Measurements from ENCODE around the gene NOTCH1. TPM values are rescaled to one million over a fixed set of nuclear protein-coding genes. Genes with fewer than 3 reads are reported as not detected.

NOTCH1 gene
- total RNA-seq, 2 donors from 2014 or later = 29.6 to 65.3 TPM

DNA sequence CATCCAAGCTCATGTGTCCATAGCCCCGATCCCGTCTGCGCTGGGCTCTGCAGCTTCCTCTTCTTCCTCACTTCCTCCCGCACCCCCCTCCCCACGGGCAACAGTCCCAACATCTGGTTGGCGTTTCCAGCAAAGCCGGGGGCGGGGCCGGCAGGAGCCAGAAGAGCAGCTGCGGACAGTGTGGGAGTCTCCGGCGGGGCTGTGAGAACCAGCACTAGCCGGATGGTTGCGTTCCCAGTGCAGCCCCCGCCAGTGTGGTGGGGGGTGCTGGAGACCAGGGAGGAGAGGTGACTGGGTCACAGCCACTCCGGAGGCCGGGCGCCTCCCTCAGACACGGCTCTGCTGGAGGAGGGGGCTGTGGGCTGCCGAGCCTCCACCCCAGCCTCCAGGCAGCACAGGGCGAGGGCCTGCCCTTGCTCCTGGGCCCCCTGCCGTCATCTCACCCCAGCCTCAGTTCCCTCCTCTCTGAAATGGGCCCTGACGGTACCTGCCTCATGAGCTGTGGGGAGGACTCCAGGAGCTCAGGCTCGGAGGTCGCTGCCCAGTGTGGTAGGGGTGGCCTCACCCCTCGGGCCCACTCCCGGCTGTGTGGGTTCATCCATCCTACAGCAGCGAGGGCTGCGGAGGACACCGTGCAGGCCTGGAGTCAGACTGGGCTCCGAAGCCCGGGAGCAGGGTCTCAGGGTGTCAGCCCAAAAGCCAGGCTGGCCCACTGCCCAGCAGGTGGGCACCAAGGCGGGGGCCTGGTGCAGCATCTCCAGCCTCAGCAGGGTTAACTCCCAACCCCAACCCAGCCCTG, 41.5 kb upstream of the NOTCH1 start:
- intact Hi-C loops (cut with DNase I) = no loop called here
- DNase-seq = peak in 2 of 4 donors; percentile 34 to 66
- TF ChIP-seq POLR2A (IDR thresholded peaks at IDR 0.05) = no peak
- no peak for ATAC-seq
- WGBS, 2 donors = 31 to 54% methylated on average over 11 to 33 of the region's 33 CpGs
- H3K4me3 ChIP-seq = no peak overlapping the region
- H3K9me3 ChIP-seq = no peaks in the 10 kb centered on the region
- H3K27ac ChIP-seq = no peak overlapping the region
- H3K36me3 ChIP-seq (replicated peaks in 1 of 2; ENCODE audit: insufficient read depth in 1 of 2, low read depth in 2 of 2) = no peaks in the 10 kb centered on the region
- H3K27me3 ChIP-seq = no peaks in the 10 kb centered on the region
- peaks cover 24% of the 10 kb centered on the region for H3K4me1 ChIP-seq

DNA sequence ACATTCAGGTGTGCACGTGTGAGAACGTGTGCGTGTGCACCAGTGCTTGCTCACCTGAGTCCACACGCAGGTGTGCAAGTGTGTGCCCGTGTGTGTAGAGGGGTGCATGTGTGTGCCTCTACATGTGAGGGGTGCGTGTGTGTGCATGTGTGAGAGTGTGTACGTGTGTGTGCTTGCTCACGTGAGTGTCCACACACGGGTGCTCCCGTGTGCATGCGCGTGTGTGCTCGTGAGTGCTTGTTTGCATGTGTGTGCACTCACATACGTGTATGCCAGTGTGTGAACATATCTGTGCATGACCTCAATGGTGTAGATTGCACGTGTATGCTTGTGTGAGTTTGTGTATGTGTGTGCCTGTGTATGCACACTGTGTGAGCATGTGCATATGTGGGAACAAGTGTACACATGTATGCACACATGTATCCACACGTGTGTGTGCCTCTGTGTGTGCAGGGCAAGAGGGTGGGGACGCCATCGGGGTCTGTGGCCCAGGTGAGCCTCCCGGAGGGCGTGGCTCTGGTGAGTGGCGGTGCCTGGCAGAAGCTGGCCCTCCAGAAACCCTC, 40.6 kb upstream of the NOTCH1 start:
- no peaks in the 10 kb centered on the region for H3K9me3 ChIP-seq
- no peak overlapping the region for H3K27ac ChIP-seq
- WGBS, 2 donors = 70 to 78% methylated on average over 18 to 21 of the region's 21 CpGs
- no peaks in the 10 kb centered on the region for H3K27me3 ChIP-seq
- no peak for TF ChIP-seq POLR2A (IDR thresholded peaks at IDR 0.05)
- TF ChIP-seq, protein P1, sequence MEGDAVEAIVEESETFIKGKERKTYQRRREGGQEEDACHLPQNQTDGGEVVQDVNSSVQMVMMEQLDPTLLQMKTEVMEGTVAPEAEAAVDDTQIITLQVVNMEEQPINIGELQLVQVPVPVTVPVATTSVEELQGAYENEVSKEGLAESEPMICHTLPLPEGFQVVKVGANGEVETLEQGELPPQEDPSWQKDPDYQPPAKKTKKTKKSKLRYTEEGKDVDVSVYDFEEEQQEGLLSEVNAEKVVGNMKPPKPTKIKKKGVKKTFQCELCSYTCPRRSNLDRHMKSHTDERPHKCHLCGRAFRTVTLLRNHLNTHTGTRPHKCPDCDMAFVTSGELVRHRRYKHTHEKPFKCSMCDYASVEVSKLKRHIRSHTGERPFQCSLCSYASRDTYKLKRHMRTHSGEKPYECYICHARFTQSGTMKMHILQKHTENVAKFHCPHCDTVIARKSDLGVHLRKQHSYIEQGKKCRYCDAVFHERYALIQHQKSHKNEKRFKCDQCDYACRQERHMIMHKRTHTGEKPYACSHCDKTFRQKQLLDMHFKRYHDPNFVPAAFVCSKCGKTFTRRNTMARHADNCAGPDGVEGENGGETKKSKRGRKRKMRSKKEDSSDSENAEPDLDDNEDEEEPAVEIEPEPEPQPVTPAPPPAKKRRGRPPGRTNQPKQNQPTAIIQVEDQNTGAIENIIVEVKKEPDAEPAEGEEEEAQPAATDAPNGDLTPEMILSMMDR (IDR thresholded peaks at IDR 0.05) = no peak
- no peaks in the 10 kb centered on the region for H3K36me3 ChIP-seq (replicated peaks in 1 of 2; ENCODE audit: insufficient read depth in 1 of 2, low read depth in 2 of 2)
- ATAC-seq (no peak), DNase-seq (no peak)
- intact Hi-C loops (cut with DNase I) = no loop called here
- no peak overlapping the region for H3K4me3 ChIP-seq
- H3K4me1 ChIP-seq = peaks cover 24% of the 10 kb centered on the region

DNA sequence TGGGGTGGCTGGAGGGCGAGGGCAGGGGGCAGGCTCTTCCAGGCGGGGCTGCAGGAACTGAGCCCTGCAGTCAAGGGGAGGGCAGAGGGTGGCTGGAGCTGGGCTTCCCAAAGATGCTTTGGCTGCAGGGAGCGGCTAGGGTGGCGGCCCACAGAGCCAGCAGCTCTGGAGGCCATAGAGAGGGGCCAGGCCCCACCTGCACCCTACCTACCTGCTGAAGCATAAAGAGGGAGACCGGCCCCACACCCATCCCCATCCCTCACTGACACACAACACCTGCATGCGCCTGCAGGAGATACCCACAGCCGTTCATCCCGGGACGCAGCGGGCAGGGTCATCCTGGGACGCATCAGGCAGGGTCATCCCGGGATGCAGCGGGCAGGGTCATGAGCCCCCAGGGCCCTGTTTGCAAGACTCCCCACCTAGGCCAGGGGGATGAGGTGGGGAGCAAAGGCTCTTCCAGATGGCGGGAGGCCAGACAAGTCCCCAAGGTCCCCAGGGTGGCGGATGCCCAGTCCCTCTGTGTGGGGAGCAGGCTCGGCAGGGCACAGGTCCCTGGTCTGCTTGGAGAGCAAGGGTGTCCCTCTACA, 39.8 kb upstream of the NOTCH1 start:
- no peak overlapping the region for H3K27ac ChIP-seq
- H3K4me1 ChIP-seq = peaks cover 24% of the 10 kb centered on the region
- H3K27me3 ChIP-seq = no peaks in the 10 kb centered on the region
- 80% methylated on average over 1 to 16 of the region's 16 CpGs for WGBS, 2 donors
- H3K9me3 ChIP-seq = no peaks in the 10 kb centered on the region
- no peaks in the 10 kb centered on the region for H3K36me3 ChIP-seq (replicated peaks in 1 of 2; ENCODE audit: insufficient read depth in 1 of 2, low read depth in 2 of 2)
- ATAC-seq (no peak), DNase-seq (no peak)
- intact Hi-C loops (cut with DNase I) = no loop called here
- TF ChIP-seq, protein P1 (IDR thresholded peaks at IDR 0.05) = no peak
- no peak overlapping the region for H3K4me3 ChIP-seq

DNA sequence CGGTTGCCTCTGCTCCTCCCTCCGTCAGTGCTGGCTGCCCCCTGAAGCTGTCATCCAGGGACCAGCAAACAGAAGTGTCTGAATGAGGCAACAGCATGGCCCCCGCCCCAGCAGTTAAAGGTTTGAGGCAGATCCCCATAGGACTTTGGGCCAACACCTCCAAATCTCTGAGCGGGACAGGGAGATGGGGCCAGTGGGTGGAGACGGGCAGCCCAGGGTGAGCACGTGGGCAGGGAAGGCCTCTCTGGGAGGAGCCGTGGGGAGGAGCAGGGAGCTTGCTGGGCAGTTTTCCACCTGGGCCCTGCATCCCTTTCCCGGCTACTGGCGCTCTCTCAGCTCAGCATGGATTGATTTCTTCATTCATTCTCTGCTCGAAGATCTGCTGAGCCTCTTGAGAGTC, 39.1 kb upstream of the NOTCH1 start:
- TF ChIP-seq, protein P1 (IDR thresholded peaks at IDR 0.05) = no peak
- no peak for TF ChIP-seq POLR2A (IDR thresholded peaks at IDR 0.05)
- H3K27ac ChIP-seq = no peak overlapping the region
- WGBS, 2 donors = 35 to 45% methylated on average over 9 to 10 of the region's 10 CpGs
- no peaks in the 10 kb centered on the region for H3K27me3 ChIP-seq
- intact Hi-C loops (cut with DNase I) = no loop called here
- no peaks in the 10 kb centered on the region for H3K36me3 ChIP-seq (replicated peaks in 1 of 2; ENCODE audit: insufficient read depth in 1 of 2, low read depth in 2 of 2)
- H3K9me3 ChIP-seq = no peaks in the 10 kb centered on the region
- peak in 2 of 4 donors; percentile 42 to 51 for DNase-seq
- peaks cover 24% of the 10 kb centered on the region for H3K4me1 ChIP-seq
- ATAC-seq = no peak
- H3K4me3 ChIP-seq = no peak overlapping the region

DNA sequence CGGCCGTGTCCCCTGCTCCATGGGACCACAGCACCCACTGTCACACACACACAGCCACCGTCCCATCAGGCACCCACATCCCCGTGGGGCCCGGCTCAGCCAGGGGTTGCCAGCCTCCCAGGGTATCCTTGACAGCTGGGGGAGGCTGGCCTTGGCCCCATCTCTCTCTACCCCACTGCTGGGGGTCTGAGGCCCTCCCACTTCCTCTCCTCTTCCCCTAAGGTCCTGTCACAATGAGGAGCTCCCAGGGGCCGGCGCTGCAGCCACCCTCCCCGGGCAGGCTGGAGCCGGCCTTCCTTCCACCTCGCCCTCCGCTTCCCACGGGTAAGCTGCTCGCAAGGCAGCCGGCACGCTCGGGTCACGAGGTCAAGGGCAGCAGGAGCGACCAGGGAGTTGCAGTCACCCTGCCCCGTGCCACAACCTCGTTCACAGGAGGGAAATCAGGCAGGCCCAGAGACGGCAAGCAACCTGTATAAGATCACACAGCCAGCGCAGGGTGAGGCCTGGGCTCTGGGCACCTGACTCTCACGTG, 38.6 kb upstream of the NOTCH1 start:
- intact Hi-C loops (cut with DNase I) = no loop called here
- DNase-seq (no peak), ATAC-seq (no peak)
- H3K4me3 ChIP-seq = no peak overlapping the region
- peaks cover 24% of the 10 kb centered on the region for H3K4me1 ChIP-seq
- 54 to 60% methylated on average over 14 to 21 of the region's 23 CpGs for WGBS, 2 donors
- H3K27ac ChIP-seq = no peak overlapping the region
- H3K27me3 ChIP-seq = no peaks in the 10 kb centered on the region
- H3K36me3 ChIP-seq (replicated peaks in 1 of 2; ENCODE audit: insufficient read depth in 1 of 2, low read depth in 2 of 2) = no peaks in the 10 kb centered on the region
- no peaks in the 10 kb centered on the region for H3K9me3 ChIP-seq
- TF ChIP-seq, protein P1 (IDR thresholded peaks at IDR 0.05) = no peak
- no peak for TF ChIP-seq POLR2A (IDR thresholded peaks at IDR 0.05)

All from body of pancreas (tissue), 4 donors.